ENCODE results near the gene CPXM2.

GRCh38 chr10:123858077-123858681 lies 33.4 kb downstream of the CPXM2 start:
- no peak for TF ChIP-seq CTCF (IDR thresholded peaks at IDR 0.05)
- TF ChIP-seq POLR2AphosphoS5 (IDR thresholded peaks at IDR 0.05), result no peak
- no peak for TF ChIP-seq POLR2A (IDR thresholded peaks at IDR 0.05)
- TF ChIP-seq EP300 (IDR thresholded peaks at IDR 0.05), result no peak
